ENCODE measurements around the gene PEX3. TPM values are rescaled to one million over a fixed set of nuclear protein-coding genes. Genes with fewer than 3 reads are reported as not detected.

PEX3 gene
- total RNA-seq, 8 experiments from 2014 or later: 11.0 to 33.5 (median 20.7) TPM

GRCh38 chr6:143539106-143539505 lies 88.5 kb downstream of the PEX3 start:
- WGBS, 10 experiments: 81 to 100% (median 90%) methylated on average over 1 to 4 of the region's 4 CpGs; no CpG with 5 or more reads in 1 of the 10 experiments
- Histone ChIP-seq H3K27ac (no peak overlapping the region), H3K4me3 (no peak overlapping the region), H3K4me1 (replicated peaks in 1 of 2) (no peaks in the 10 kb centered on the region)
- ATAC-seq (replicated peaks in 6 of 8): no peak
- in situ Hi-C loops (cut with MboI; ENCODE audit: low pct_unique_long_range_greater_than_20kb in 2 of 9, low sequenced_read_pairs in 9 of 9, unreplicated experiment in 9 of 9): no loop called here

- no peak for ATAC-seq (replicated peaks in 6 of 8)
These were observed 89.1 kb downstream of the PEX3 start for GRCh38 chr6:143539734-143540133.

GRCh38 chr6:143540192-143540591 lies 89.6 kb downstream of the PEX3 start:
- in situ Hi-C loops (cut with MboI; ENCODE audit: low pct_unique_long_range_greater_than_20kb in 2 of 9, low sequenced_read_pairs in 9 of 9, unreplicated experiment in 9 of 9): no loop called here
- Histone ChIP-seq H3K4me1 (replicated peaks in 1 of 2) (no peaks in the 10 kb centered on the region), H3K4me3 (no peak overlapping the region), H3K27ac (no peak overlapping the region)
- no peak for ATAC-seq (replicated peaks in 6 of 8)
- 51 to 81% (median 69%) methylated on average over 2 to 3 of the region's 3 CpGs; no CpG with 5 or more reads in 1 of the 10 experiments for WGBS, 10 experiments

More at GRCh38 chr6:143539734-143540133, 89.1 kb downstream of the PEX3 start:
- no peak overlapping the region for H3K4me3 ChIP-seq
- in situ Hi-C loops (cut with MboI; ENCODE audit: low pct_unique_long_range_greater_than_20kb in 2 of 9, low sequenced_read_pairs in 9 of 9, unreplicated experiment in 9 of 9): no loop called here
- no peak overlapping the region for H3K27ac ChIP-seq
- 61 to 100% (median 87%) methylated on average over 1 to 7 of the region's 7 CpGs for WGBS, 10 experiments
- no peaks in the 10 kb centered on the region for H3K4me1 ChIP-seq (replicated peaks in 1 of 2)

Other genes starting within 250 kb of the PEX3 start
- 10 to 100 TPM in 3 of 8 experiments, 1 to 10 TPM in 5; 3.8 to 18.8 (median 6.2) TPM for gene ADAT2, start 110 bp upstream of the PEX3 start, total RNA-seq
- 100 to 1,000 TPM in 1 of 8 experiments, 10 to 100 TPM in 7; 21.6 to 125 (median 30.8) TPM for gene FUCA2, start 60.9 kb downstream of the PEX3 start, total RNA-seq
- gene PHACTR2, start 227.2 kb downstream of the PEX3 start, total RNA-seq: 10 to 100 TPM in 4 of 8 experiments, 1 to 10 TPM in 4; 1.5 to 38.0 (median 10.3) TPM